ELF-1 (cell line): ENCODE results near the gene MANF.
A peak's percentile ranks its signal among the peaks of the same experiment; 100 is the strongest.

Source experiments
- DNase-seq: peaks from one replicate; pipeline ENCODE4 v3.0.0-alpha.2; 2016; ENCODE audit warnings: low read depth, low spot score

MANF gene

DNA sequence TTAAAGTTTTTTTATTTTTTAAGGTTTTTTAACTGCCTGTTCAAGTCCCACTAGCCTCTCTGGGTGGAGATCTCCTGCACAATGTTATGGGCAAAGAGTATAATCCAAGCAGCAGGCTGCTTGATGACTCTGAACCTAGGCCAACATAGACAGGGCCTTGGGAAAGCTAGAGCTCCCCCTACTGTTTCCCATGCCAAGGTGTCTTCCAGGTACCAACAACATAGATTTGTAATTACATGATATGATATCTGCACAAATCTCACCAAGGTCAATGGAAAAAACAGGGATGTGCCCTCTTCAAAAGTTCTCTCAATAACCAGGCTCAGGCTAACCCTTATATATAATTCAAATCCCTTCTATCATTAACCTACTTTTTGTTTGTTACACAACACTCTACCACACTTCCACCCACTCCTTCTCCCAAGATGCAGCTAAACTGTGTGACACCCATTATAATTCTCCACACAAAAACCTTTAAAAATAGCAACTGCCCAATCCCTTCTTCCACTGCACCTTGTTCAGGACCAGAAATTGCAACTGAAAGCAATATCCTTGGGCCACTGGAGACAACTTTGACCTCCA is 49.7 kb downstream of the MANF start:
- peak; percentile 30 for DNase-seq

DNA sequence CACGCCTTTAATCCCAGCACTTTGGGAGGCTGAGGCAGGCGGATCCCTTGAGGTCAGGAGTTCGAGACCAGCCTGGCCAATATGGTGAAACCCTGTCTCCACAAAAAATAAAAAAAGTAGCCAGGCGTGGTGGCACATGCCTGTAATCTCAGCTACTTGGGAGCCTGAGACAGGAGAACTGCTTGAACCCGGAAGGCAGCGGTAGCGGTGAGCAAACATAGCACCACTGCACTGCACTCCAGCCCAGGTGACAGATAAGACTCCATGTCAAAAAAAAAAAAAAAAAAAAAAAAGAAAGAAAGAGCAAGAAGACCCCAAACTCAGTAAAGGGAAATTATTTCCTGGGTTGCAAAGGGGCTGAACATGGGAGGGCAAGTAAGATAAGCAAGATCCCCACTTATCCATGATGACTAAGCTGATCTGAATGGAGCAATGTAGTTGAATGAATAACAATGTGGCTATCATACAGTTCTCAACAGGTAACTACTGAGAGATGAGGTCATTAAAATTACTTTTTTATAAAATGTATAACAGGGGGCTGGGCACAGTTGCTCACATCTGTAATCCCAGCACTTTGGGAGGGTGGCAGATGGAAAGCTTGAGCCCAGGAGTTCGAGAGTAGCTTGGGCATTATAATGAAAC is 52.0 kb downstream of the MANF start:
- DNase-seq, result no peak
